Right atrium auricular region (tissue), 2 donors: ENCODE results near the gene TGM5. TPM values are rescaled to one million over a fixed set of nuclear protein-coding genes. Genes with fewer than 3 reads are reported as not detected.

Experiments
- DNase-seq: peaks from one replicate; pipeline ENCODE4 v3.0.0-alpha.2; 2019; ENCODE audit warnings: low spot score
- H3K27ac ChIP-seq, 2 donors: fragments of 200-600 bp; sonication (generic); 1 replicate in 1 of 2; 2 replicates in 1 of 2; pipeline ENCODE4 v1.5.1; 2016 to 2019
- H3K27me3 ChIP-seq, 2 donors: fragments of 200-600 bp; sonication (generic); one replicate each; pipeline versions ENCODE4 v1.5.1 to v1.6.0; 2017 to 2019
- H3K36me3 ChIP-seq: fragments of 200-600 bp; sonication (generic); one replicate; pipeline ENCODE4 v1.5.1; 2016
- H3K4me1 ChIP-seq, 2 donors: fragments of 200-600 bp; sonication (generic); one replicate each; pipeline versions ENCODE4 v1.5.1 to v1.6.0; 2017 to 2019
- H3K4me3 ChIP-seq, 2 donors: fragments of 200-600 bp; sonication (generic); 1 replicate in 1 of 2; 2 replicates in 1 of 2; pipeline ENCODE4 v1.5.1; 2017 to 2019; ENCODE audit warnings: mild to moderate bottlenecking in 1 of 2, moderate library complexity in 1 of 2
- H3K9me3 ChIP-seq, 2 donors: fragments of 200-600 bp; sonication (generic); one replicate each; pipeline ENCODE4 v1.5.1; 2019
- total RNA-seq, 2 donors: library from RNA; depleted of rRNA; stranded (reverse); fragments of >200 nt; gene quantifications; one replicate each; pipeline ENCODE4 v1.1.0, GENCODE V29; 2016
- TF ChIP-seq, protein P1 (sequence below), 2 donors: fragments of 200-600 bp; sonication (generic); IDR thresholded peaks; one replicate each; pipeline ENCODE4 v1.5.1; 2019; ENCODE audit warnings: antibody characterized with exemption in 2 of 2

The TGM5 gene
- total RNA-seq, 2 donors from 2014 or later: 0.15 TPM; not detected in 1

DNA sequence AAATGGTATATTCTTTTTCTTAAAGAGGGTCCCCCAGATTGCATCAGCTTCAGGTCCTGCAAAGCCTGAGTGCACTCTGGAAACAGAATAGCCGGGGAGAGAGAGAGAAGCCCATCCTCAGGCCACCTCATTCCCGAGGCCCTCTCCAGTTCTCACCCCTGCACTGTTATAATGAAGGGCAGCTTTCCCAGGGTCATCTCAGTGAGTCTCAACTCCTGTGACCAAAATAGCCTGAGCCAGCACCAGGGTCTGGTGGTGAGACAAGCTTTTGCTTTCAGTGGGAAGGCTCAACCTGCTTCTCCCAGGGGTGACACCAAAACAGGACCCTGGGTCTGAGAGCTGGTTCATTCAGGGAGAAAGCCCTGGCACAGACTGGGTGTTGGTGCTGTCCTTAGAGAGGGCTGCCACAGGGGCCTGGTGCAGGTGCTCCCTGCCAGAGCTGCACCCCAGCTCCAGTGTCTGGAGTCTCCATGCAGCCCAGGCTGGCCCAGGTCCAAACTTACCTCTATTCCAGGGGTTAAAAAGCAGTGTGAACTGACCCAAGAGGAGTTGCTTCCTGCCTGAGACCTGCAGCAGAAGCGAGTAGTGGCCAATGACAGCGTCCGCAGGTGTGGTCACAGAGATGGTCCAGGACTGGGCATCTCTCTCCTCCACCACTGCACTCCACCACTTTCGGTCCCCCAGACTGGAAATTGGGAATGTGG lies 52.0 kb downstream of the TGM5 start:
- H3K9me3 ChIP-seq: no peaks in the 10 kb centered on the region
- no peaks in the 10 kb centered on the region for H3K27me3 ChIP-seq
- TF ChIP-seq, protein P1, sequence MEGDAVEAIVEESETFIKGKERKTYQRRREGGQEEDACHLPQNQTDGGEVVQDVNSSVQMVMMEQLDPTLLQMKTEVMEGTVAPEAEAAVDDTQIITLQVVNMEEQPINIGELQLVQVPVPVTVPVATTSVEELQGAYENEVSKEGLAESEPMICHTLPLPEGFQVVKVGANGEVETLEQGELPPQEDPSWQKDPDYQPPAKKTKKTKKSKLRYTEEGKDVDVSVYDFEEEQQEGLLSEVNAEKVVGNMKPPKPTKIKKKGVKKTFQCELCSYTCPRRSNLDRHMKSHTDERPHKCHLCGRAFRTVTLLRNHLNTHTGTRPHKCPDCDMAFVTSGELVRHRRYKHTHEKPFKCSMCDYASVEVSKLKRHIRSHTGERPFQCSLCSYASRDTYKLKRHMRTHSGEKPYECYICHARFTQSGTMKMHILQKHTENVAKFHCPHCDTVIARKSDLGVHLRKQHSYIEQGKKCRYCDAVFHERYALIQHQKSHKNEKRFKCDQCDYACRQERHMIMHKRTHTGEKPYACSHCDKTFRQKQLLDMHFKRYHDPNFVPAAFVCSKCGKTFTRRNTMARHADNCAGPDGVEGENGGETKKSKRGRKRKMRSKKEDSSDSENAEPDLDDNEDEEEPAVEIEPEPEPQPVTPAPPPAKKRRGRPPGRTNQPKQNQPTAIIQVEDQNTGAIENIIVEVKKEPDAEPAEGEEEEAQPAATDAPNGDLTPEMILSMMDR (IDR thresholded peaks at IDR 0.05): no peak
- peaks cover 0 to 8% of the 10 kb centered on the region in 2 donors for H3K4me1 ChIP-seq
- no peak overlapping the region for H3K27ac ChIP-seq
- no peak overlapping the region for H3K4me3 ChIP-seq
- no peak for DNase-seq
- H3K36me3 ChIP-seq: no peaks in the 10 kb centered on the region

DNA sequence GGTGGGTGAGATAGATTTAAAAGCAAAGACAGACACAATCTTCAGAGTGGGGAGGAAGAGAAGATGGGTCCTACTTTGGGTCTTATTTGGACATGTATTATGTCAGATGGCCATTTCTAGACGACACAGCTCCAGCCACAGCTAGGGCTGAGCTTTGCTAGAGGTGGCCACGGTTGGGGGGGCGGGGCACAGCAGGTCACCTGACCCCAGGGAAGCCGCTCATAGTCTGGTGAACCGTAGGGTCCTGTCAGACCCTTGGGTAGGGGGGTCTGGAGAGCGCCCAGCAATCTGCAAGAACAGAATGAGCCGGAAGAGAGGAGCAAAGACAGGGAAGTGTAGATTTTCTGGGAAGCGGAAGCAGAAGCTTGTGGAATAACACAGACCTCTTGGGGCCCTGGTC lies 52.6 kb downstream of the TGM5 start:
- TF ChIP-seq, protein P1 (IDR thresholded peaks at IDR 0.05): no peak
- Histone ChIP-seq H3K9me3 (no peaks in the 10 kb centered on the region), H3K27me3 (no peaks in the 10 kb centered on the region), H3K27ac (no peak overlapping the region), H3K36me3 (no peaks in the 10 kb centered on the region), H3K4me1 (peaks cover 0 to 8% of the 10 kb centered on the region in 2 donors), H3K4me3 (no peak overlapping the region)
- DNase-seq: no peak

DNA sequence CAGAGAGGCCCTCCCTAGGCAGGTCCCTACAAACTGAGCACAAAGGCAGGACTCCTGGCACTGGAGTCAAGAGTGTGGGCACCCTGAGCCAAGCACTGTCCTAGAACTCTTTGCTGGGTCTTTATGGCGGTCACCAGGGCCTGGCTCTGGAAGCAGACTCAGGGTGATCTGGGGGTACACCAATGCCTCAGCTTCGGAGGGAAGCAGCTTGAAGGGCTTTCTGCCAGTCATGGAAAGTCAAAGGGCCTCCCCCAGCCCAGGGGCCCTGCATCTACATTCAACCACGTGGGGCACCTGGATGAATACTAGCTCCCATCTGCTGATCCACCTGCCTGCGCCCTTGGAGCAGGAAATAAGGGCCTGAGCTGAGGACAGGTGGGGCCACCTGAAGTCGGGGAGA lies 53.3 kb downstream of the TGM5 start:
- Histone ChIP-seq H3K9me3 (no peaks in the 10 kb centered on the region), H3K4me3 (no peak overlapping the region), H3K36me3 (no peaks in the 10 kb centered on the region), H3K27me3 (no peaks in the 10 kb centered on the region), H3K27ac (no peak overlapping the region), H3K4me1 (peaks cover 0 to 8% of the 10 kb centered on the region in 2 donors)
- TF ChIP-seq, protein P1 (IDR thresholded peaks at IDR 0.05): no peak
- DNase-seq: no peak

DNA sequence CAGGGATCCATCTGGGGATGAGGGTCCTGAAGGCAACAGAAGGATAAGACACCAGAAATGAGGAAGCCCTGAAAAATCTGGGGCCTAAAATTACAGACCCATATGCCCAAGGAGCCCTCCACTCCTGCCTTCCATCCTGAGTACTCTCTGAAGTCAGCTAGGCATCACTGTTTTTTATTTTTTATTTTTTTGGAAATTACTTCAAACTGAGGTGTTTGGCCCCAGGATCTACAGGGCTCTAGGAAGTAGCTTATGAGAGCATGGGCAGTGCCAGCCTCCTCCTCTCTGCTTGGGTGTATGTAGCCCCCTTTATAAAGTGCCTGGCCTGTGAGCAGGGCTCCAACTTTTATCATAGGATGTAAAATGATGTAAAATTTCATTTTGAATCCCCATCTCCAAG lies 53.8 kb downstream of the TGM5 start:
- Histone ChIP-seq H3K4me1 (peaks cover 0 to 8% of the 10 kb centered on the region in 2 donors), H3K4me3 (no peak overlapping the region), H3K27ac (no peak overlapping the region), H3K9me3 (no peaks in the 10 kb centered on the region), H3K36me3 (no peaks in the 10 kb centered on the region), H3K27me3 (no peaks in the 10 kb centered on the region)
- TF ChIP-seq, protein P1 (IDR thresholded peaks at IDR 0.05): no peak
- DNase-seq: no peak

DNA sequence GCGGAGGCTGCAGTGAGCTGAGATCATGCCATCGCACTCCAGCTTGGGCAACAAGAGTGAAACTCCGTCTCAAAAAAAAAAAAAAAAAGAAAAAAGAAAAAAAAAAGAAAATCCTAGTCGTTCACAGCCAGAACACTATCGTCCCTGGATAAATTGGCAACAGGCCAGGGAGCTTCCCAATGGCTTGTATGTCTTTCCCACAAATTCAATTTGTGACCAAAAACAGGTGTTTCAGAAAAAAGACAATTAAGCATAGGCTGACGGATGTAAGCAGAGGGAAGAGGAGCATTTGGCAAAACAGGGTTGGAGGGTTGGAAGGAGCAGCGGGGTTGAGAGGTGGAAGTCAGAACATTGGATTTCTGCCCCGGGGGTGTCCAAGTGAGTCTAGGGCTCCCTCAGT lies 54.4 kb downstream of the TGM5 start:
- Histone ChIP-seq H3K4me1 (peaks cover 0 to 8% of the 10 kb centered on the region in 2 donors), H3K27ac (no peak overlapping the region), H3K36me3 (no peaks in the 10 kb centered on the region), H3K27me3 (no peaks in the 10 kb centered on the region), H3K9me3 (no peaks in the 10 kb centered on the region), H3K4me3 (no peak overlapping the region)
- DNase-seq: no peak
- TF ChIP-seq, protein P1 (IDR thresholded peaks at IDR 0.05): no peak
